Thyroid gland (tissue), 4 donors: ENCODE measurements around the gene CYBC1. TPM values are rescaled to one million over a fixed set of nuclear protein-coding genes. Genes with fewer than 3 reads are reported as not detected.
"Not testable (repeated sequence)": the region's sequence is repeated elsewhere in the genome, so short reads cannot be mapped to it uniquely, and the experiment has no call there.

ENCODE experiments used
- DNase-seq, 2 donors: peaks; one replicate each; pipeline ENCODE4 v3.0.0-alpha.2; 2019
- H3K27ac ChIP-seq, 3 donors: fragments of 200-600 bp; sonication (generic); 1 replicate in 2 of 3; 2 replicates in 1 of 3; pipeline ENCODE4 v1.5.1; 2016 to 2019; ENCODE audit warnings: mild to moderate bottlenecking in 1 of 3, moderate library complexity in 1 of 3
- H3K27me3 ChIP-seq: fragments of 200-600 bp; sonication (generic); one replicate; pipeline ENCODE4 v1.5.1; 2019
- H3K36me3 ChIP-seq, 2 donors: fragments of 200-600 bp; sonication (generic); one replicate each; pipeline ENCODE4 v1.5.1; 2016 to 2019
- H3K4me1 ChIP-seq, 2 donors: fragments of 200-600 bp; sonication (generic); one replicate each; pipeline ENCODE4 v1.5.1; 2017 to 2019
- H3K4me3 ChIP-seq, 3 donors: fragments of 200-600 bp; sonication (generic); replicated peaks in 1 of 3; 1 replicate in 2 of 3; 2 replicates in 1 of 3; pipeline ENCODE4 v1.5.1; 2016; ENCODE audit warnings: mild to moderate bottlenecking in 1 of 3
- H3K9me3 ChIP-seq: fragments of 200-600 bp; sonication (generic); one replicate; pipeline ENCODE4 v1.5.1; 2017
- CTCF ChIP-seq, 6 experiments: fragments of 200-600 bp in 3 of 6; fragments of 450-650 bp in 3 of 6; sonication (generic) in 3 of 6; IDR thresholded peaks; one replicate each; pipeline ENCODE4 v1.5.1; 2016 to 2019; ENCODE audit warnings: antibody characterized with exemption in 6 of 6, mild to moderate bottlenecking in 2 of 6, inconsistent platforms in 1 of 6, moderate library complexity in 1 of 6
- POLR2A ChIP-seq, 2 donors: fragments of 450-650 bp; IDR thresholded peaks; one replicate each; pipeline ENCODE4 v1.6.1; 2017; ENCODE audit warnings: antibody characterized with exemption in 2 of 2, mild to moderate bottlenecking in 2 of 2, moderate library complexity in 1 of 2
- WGBS, 2 donors: methylation state at CpG; one replicate each; pipeline ENCODE4 v1.1.5; 2017; 5-methylcytosine and 5-hydroxymethylcytosine counted together
- intact Hi-C: fragments of 100-400 bp; cut with DNase I; formaldehyde crosslinking; loops from one replicate; pipeline ENCODE4 v1.15.1; 2023
- total RNA-seq, 4 donors: library from RNA; depleted of rRNA; stranded (reverse); fragments of >200 nt; gene quantifications; one replicate each; pipeline ENCODE4 v1.2.3, GENCODE V29; 2016

CYBC1 gene
- total RNA-seq, 4 donors from 2014 or later, result 51.2 to 66.6 (median 53.6) TPM

DNA sequence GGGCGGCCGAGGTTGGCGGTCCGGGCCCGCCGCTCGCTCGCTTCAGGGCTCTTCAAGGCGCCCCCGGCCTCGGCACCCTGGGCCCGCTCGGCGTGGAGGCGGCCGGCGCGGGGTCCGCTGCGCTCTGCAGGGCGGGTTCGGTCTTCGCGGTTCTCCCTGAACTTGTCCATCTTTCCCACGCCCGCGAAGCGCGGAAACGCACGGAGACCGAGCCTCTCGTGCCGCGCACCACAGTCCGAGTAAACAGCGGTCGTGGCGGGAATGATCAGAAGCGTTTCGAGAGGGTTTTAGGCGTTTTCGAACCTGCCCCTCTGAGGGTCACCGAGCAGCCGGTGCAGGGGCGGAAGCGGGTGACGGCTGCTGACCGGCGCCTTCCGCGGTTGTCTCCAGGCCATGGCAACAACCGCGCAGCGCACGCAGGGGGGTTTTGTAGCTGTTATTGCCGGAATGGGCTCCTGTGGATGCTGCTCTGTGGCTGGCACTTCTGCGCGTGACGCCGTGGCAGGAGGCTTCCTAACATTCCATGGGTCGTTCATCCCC, 8.4 kb upstream of the CYBC1 start:
- Histone ChIP-seq H3K27ac (peak overlapping the region; percentile 39 to 100 (median 50)), H3K9me3 (no peaks in the 10 kb centered on the region), H3K4me3 (peak overlapping the region; percentile 41 to 99 (median 79)), H3K27me3 (no peaks in the 10 kb centered on the region), H3K36me3 (peaks cover 14 to 29% of the 10 kb centered on the region in 2 donors), H3K4me1 (peaks cover 13 to 19% of the 10 kb centered on the region in 2 donors)
- WGBS, 2 donors, result 1% methylated on average over 35 to 42 of the region's 62 CpGs
- intact Hi-C loops, result no loop called here
- peak; percentile 40 to 44 for DNase-seq
- TF ChIP-seq POLR2A (IDR thresholded peaks at IDR 0.05), result no peak
- no peak for TF ChIP-seq CTCF (IDR thresholded peaks at IDR 0.05)

DNA sequence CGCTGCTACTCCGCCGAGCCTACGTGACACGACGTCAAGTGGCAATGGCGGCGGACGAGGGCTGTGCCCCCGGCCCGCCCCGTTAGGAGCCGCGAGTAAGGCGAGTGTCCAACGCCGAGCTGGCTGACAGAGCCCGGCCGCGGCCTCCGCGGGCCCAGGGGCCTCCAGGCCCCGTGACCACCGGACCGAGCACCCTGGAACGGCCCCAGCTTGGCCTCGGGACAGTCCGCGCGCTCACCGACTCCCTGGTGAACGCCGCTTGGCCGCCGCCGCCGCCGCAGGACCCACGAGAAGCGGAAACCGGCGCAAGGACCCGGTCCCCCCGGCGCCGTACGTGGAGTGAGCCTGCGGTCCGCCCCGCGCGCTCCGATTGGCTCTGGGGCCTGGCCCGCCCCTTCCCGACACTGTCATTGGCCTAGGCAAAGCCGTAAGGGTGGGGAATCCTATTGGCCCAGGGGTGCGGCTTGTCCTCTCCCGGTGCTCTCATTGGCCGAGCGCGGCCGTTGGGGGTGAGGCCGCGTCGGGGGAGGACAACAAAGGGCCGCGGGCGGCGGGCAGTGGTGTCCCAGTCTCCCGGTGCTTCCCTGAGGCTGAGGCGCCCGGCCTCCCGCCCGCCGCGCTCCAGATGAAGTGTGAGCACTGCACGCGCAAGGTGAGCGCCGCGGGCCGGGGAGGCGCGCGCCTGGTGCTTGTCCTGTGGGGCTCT, 7.8 kb upstream of the CYBC1 start, which contains the start of gene NARF:
TSS of gene NARF (plus strand) at position 563 of the 706 bp plus-strand sequence. CDS start at position 626, 63 bp downstream.
- Histone ChIP-seq H3K36me3 (peaks cover 13 to 23% of the 10 kb centered on the region in 2 donors), H3K27ac (peak within 1 kb of the TSS; percentile 98 to 100 (median 100)), H3K4me1 (peaks cover 13 to 22% of the 10 kb centered on the region in 2 donors), H3K9me3 (no peaks in the 10 kb centered on the region), H3K27me3 (no peaks in the 10 kb centered on the region), H3K4me3 (peak within 1 kb of the TSS; percentile 76 to 99 (median 79))
- WGBS, 2 donors, result 1% methylated on average over 22 to 25 of the region's 85 CpGs
- intact Hi-C loops, result no loop called here
- DNase-seq, result peak; percentile 98
- TF ChIP-seq POLR2A (IDR thresholded peaks at IDR 0.05) (peak; percentile 90 to 96), CTCF (IDR thresholded peaks at IDR 0.05) (no peak)

GRCh38 chr17:82457929-82458178, 7.3 kb upstream of the CYBC1 start:
- Histone ChIP-seq H3K9me3 (no peaks in the 10 kb centered on the region), H3K4me1 (peaks cover 13 to 26% of the 10 kb centered on the region in 2 donors), H3K36me3 (peaks cover 12 to 18% of the 10 kb centered on the region in 2 donors), H3K27ac (peak overlapping the region; percentile 98 to 100 (median 100)), H3K4me3 (peak overlapping the region; percentile 76 to 99 (median 78)), H3K27me3 (no peaks in the 10 kb centered on the region)
- TF ChIP-seq CTCF (IDR thresholded peaks at IDR 0.05), result no peak
- TF ChIP-seq POLR2A (IDR thresholded peaks at IDR 0.05), result no peak
- WGBS, 2 donors, result 1 to 2% methylated on average over 8 of the region's 8 CpGs
- DNase-seq, result peak in 1 of 2 donors; percentile 91
- intact Hi-C loops, result no loop called here

DNA sequence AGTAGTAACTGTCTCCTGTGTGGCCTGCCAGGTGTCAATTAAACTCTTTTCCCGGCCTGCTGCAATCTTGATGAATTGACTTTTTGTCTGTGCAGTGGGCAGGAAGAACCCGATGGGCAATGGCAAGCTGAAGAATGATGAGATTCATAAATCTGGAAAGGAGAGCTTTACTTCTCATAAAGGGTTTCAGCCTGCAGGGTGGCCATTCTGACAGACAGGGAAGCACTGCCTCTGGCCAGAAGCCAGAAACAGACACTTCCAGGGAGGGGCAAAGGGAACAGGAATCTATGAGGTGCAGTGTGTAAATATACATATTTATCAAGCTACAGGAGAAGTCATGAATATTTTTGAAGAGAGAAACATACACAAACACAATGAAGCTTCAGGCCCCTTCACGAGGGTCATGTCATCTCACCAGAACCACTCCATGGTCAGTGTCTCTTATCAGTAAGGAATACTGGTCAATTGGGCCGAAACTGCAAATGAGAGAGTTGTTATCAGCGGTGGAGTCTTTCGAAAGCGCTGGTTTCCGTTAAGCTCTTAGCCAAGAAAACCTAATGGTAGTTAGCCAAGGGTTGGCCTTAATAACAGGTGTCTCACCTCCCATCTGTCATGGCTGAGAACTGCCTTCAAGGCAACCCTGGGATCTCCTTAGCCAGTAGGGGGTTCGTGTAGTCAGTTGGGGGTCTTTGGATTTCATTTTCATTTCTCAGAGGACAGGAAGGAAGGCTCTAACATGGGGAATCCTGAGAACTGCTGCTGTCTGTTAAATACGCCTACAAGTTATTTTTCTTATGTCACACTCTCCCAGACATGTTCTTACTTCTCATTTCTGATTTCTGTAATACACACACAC, 6.7 kb upstream of the CYBC1 start:
- no peaks in the 10 kb centered on the region for H3K27me3 ChIP-seq
- no peak for DNase-seq
- peak overlapping the region; percentile 98 to 100 (median 100) for H3K27ac ChIP-seq
- 66 to 71% methylated on average over 10 of the region's 10 CpGs for WGBS, 2 donors
- no peak for TF ChIP-seq CTCF (IDR thresholded peaks at IDR 0.05)
- TF ChIP-seq POLR2A (IDR thresholded peaks at IDR 0.05), result no peak
- H3K4me1 ChIP-seq, result peaks cover 13 to 31% of the 10 kb centered on the region in 2 donors
- no peaks in the 10 kb centered on the region for H3K9me3 ChIP-seq
- peaks cover 9 to 17% of the 10 kb centered on the region in 2 donors for H3K36me3 ChIP-seq
- peak overlapping the region in 2 of 3 donors; percentile 78 to 99 for H3K4me3 ChIP-seq
- intact Hi-C loops, result no loop called here

DNA sequence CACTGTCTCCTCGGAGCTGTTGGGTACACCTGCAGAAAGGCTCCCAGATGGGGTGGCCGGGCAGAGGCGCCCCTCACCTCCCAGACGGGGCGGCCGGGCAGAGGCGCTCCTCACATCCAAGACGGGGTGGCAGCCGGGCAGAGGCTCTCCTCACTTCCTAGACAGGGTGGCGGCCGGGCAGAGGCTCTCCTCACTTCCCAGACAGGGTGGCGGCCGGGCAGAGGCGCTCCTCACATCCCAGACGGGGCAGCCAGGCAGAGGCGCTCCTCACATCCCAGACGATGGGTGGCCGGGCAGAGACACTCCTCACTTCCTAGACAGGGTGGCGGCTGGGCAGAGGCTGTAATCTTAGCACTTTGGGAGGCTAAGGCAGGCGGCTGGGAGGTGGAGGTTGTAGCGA, 3.2 kb upstream of the CYBC1 start:
- H3K36me3 ChIP-seq, DNase-seq, intact Hi-C loops, H3K4me3 ChIP-seq, H3K27me3 ChIP-seq, H3K9me3 ChIP-seq: not testable (repeated sequence)
- Histone ChIP-seq H3K27ac (peak overlapping the region in 1 of 3 donors; percentile 13), H3K4me1 (peaks cover 24 to 49% of the 10 kb centered on the region in 2 donors)
- 95 to 96% methylated on average over 18 to 19 of the region's 21 CpGs for WGBS, 2 donors

DNA sequence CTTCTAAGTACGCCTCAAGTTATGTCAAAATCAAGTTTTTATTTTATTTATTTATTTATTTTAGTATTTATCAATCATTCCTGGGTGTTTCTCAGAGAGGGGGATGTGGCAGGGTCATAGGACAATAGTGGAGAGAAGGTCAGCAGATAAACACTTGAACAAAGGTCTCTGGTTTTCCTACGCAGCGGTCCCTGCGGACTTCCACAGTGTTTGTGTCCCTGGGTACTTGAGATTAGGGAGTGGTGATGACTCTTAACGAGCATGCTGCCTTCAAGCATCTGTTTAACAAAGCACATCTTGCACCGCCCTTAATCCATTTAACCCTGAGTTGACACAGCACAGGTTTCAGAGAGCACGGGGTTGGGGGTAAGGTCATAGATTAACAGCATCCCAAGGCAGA, 2.6 kb upstream of the CYBC1 start:
- peak overlapping the region in 1 of 3 donors; percentile 4 for H3K27ac ChIP-seq
- WGBS, 2 donors, result 56 to 58% methylated on average over 7 of the region's 7 CpGs

More for the DNA sequence above, 2.6 kb upstream of the CYBC1 start:
- intact Hi-C loops, H3K27me3 ChIP-seq, H3K36me3 ChIP-seq, H3K4me3 ChIP-seq, DNase-seq, H3K9me3 ChIP-seq: not testable (repeated sequence)
- peaks cover 24 to 49% of the 10 kb centered on the region in 2 donors for H3K4me1 ChIP-seq
